ENCODE data around the gene ANKRD33B. TPM values are rescaled to one million over a fixed set of nuclear protein-coding genes. Genes with fewer than 3 reads are reported as not detected.
A peak's percentile ranks its signal among the peaks of the same experiment; 100 is the strongest.

ANKRD33B gene
- polyA plus RNA-seq, 3 donors = 0.05 TPM; not detected in 2

DNA sequence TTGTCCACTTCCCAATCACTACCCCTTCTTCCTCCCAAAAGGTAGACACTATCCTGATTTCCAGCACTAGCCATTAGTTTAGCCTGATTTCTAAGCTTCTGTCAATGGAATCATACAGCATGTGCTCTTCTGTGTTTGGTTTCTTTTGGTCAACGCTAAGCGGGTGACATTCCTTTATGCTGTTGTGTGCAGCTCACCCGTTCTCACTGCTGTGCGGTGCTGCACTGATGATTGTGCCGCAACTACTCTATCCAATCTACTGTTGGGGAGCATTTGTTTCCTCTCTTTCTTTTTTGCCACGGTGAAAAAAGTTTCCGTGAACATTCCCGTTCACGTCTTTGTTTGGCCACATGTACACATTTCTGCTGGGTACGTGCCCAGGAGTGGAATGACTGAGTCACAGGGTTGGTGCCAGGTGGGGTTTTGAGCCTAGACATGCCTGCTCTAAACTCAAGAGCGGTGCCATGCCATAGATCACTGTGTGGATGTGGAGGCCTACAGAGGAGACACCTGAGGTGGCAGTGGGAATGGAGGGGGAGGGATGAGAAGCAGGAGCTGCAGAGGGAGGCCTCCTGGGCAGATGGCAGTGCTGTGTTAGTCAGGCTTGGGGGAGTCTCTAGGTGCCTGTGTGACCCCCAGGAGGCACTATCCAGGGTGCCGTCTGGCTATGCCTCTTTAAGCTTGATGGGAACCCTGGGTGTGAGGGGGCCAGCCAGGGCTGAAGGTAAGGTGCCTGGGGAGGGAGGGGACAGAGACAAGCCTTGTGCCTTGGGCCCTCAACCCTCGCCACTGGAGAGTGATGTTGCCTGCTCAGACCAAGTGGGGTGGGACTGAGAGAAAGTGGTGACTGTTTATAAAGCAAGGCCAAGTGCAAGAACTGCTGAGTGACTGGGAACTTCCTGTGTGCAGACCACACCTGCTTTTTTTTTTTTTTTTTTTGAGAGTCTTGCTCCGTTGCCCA lies 11.4 kb upstream of the ANKRD33B start:
- intact Hi-C loops (cut with micrococcal nuclease) = no loop called here
- Histone ChIP-seq H3K27ac (ENCODE audit: low read depth in 1 of 2, low read length in 2 of 2) (no peak overlapping the region), H3K4me2 (replicated peaks; ENCODE audit: extremely low read depth, low read length, poor library complexity, severe bottlenecking) (no peak overlapping the region), H3K9ac (ENCODE audit: insufficient read depth, low read length, poor library complexity, severe bottlenecking) (no peak overlapping the region), H4K20me1 (ENCODE audit: insufficient read depth, low read length) (no peaks in the 10 kb centered on the region), H3K4me3 (replicated peaks in 1 of 3; ENCODE audit: low read depth in 2 of 3, low read length in 3 of 3) (no peak overlapping the region), H3K27me3 (ENCODE audit: control insufficient read depth in 2 of 2, insufficient read depth in 2 of 2, low read length in 2 of 2) (no peaks in the 10 kb centered on the region), H3K4me1 (ENCODE audit: control insufficient read depth in 1 of 2, insufficient read depth in 2 of 2, low read length in 2 of 2) (peaks cover 17 to 24% of the 10 kb centered on the region in 2 donors), H3K36me3 (replicated peaks in 1 of 2; ENCODE audit: control insufficient read depth in 1 of 2, insufficient read depth in 2 of 2, low read length in 2 of 2) (no peaks in the 10 kb centered on the region), H3K79me2 (ENCODE audit: insufficient read depth, low read length) (no peaks in the 10 kb centered on the region), H2AFZ (ENCODE audit: insufficient read depth, low read depth, low read length, poor library complexity, severe bottlenecking) (no peak overlapping the region), H3K9me3 (replicated peaks in 1 of 2; ENCODE audit: control insufficient read depth in 1 of 2, insufficient read depth in 1 of 2, low read length in 2 of 2) (peaks cover 0 to 3% of the 10 kb centered on the region in 2 donors)
- Mint-ChIP-seq H3K9me3 (peaks cover 0 to 5% (median 3%) of the 10 kb centered on the region in 7 donors), H3K4me1 (peaks cover 27% of the 10 kb centered on the region), H3K4me3 (no peak overlapping the region), H3K36me3 (no peaks in the 10 kb centered on the region), H3K27ac (peak overlapping the region in 1 of 7 donors; percentile 25), H3K27me3 (ENCODE audit: low read depth in 3 of 3) (peaks cover 3 to 10% (median 4%) of the 10 kb centered on the region in 3 donors)
- 83% methylated on average over 12 of the region's 14 CpGs for WGBS (ENCODE audit: insufficient coverage)
- TF ChIP-seq, protein P1, sequence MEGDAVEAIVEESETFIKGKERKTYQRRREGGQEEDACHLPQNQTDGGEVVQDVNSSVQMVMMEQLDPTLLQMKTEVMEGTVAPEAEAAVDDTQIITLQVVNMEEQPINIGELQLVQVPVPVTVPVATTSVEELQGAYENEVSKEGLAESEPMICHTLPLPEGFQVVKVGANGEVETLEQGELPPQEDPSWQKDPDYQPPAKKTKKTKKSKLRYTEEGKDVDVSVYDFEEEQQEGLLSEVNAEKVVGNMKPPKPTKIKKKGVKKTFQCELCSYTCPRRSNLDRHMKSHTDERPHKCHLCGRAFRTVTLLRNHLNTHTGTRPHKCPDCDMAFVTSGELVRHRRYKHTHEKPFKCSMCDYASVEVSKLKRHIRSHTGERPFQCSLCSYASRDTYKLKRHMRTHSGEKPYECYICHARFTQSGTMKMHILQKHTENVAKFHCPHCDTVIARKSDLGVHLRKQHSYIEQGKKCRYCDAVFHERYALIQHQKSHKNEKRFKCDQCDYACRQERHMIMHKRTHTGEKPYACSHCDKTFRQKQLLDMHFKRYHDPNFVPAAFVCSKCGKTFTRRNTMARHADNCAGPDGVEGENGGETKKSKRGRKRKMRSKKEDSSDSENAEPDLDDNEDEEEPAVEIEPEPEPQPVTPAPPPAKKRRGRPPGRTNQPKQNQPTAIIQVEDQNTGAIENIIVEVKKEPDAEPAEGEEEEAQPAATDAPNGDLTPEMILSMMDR (IDR thresholded peaks at IDR 0.05) = no peak
- DNase-seq = no peak

DNA sequence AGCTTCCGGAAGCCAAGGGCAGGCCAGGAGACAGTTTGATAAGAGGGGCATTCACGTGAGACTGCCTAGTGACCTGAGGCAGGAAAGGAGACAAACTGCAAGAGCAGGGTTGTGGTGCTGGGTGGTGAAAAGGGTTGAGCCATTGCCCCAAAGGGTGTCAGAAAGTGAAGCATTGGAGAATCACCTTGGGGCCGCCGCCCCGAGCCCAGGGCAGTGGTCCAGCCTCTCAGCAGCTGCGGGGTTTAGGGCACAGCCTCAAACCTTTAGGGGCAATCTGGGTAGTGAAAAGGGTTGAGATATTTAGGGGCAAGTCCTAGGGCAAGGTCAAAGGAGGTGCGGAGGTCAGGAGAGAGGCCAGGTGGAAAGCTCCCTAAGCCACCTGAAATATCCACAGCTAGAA lies 10.4 kb upstream of the ANKRD33B start:
- Mint-ChIP-seq H3K9me3 (peaks cover 0 to 5% (median 3%) of the 10 kb centered on the region in 7 donors), H3K4me1 (peaks cover 34% of the 10 kb centered on the region), H3K4me3 (no peak overlapping the region), H3K27ac (no peak overlapping the region), H3K27me3 (ENCODE audit: low read depth in 3 of 3) (peaks cover 3 to 10% (median 8%) of the 10 kb centered on the region in 3 donors), H3K36me3 (no peaks in the 10 kb centered on the region)
- Histone ChIP-seq H3K4me1 (ENCODE audit: control insufficient read depth in 1 of 2, insufficient read depth in 2 of 2, low read length in 2 of 2) (peaks cover 27 to 34% of the 10 kb centered on the region in 2 donors), H3K9me3 (replicated peaks in 1 of 2; ENCODE audit: control insufficient read depth in 1 of 2, insufficient read depth in 1 of 2, low read length in 2 of 2) (peaks cover 0 to 2% of the 10 kb centered on the region in 2 donors), H4K20me1 (ENCODE audit: insufficient read depth, low read length) (no peaks in the 10 kb centered on the region), H3K9ac (ENCODE audit: insufficient read depth, low read length, poor library complexity, severe bottlenecking) (no peak overlapping the region), H2AFZ (ENCODE audit: insufficient read depth, low read depth, low read length, poor library complexity, severe bottlenecking) (no peak overlapping the region), H3K79me2 (ENCODE audit: insufficient read depth, low read length) (no peaks in the 10 kb centered on the region), H3K27ac (ENCODE audit: low read depth in 1 of 2, low read length in 2 of 2) (no peak overlapping the region), H3K4me2 (replicated peaks; ENCODE audit: extremely low read depth, low read length, poor library complexity, severe bottlenecking) (no peak overlapping the region), H3K36me3 (replicated peaks in 1 of 2; ENCODE audit: control insufficient read depth in 1 of 2, insufficient read depth in 2 of 2, low read length in 2 of 2) (no peaks in the 10 kb centered on the region), H3K4me3 (replicated peaks in 1 of 3; ENCODE audit: low read depth in 2 of 3, low read length in 3 of 3) (no peak overlapping the region), H3K27me3 (ENCODE audit: control insufficient read depth in 2 of 2, insufficient read depth in 2 of 2, low read length in 2 of 2) (no peaks in the 10 kb centered on the region)
- WGBS (ENCODE audit: insufficient coverage) = 99% methylated on average over 6 of the region's 7 CpGs
- intact Hi-C loops (cut with micrococcal nuclease) = no loop called here
- no peak for DNase-seq
- TF ChIP-seq, protein P1 (IDR thresholded peaks at IDR 0.05) = no peak

All from CD14-positive monocyte (primary cell).